ENCODE results near the gene NREP. TPM values are rescaled to one million over a fixed set of nuclear protein-coding genes. Genes with fewer than 3 reads are reported as not detected.

NREP gene
- total and polyA plus RNA-seq, 2 experiments from 2014 or later, result 260 to 300 TPM

- no peak for TF ChIP-seq STAT1 (IDR thresholded peaks at IDR 0.05; ENCODE audit: unreplicated experiment)
- TF ChIP-seq ZNF331 (CRISPR knock-in tag; IDR thresholded peaks at IDR 0.05; ENCODE audit: low read depth), result no peak
- TF ChIP-seq ETS1 (IDR thresholded peaks at IDR 0.05), result no peak
- no peak for TF ChIP-seq ZNF114 (CRISPR knock-in tag; IDR thresholded peaks at IDR 0.05)
- no peak for TF ChIP-seq CREB1 (CRISPR knock-in tag; IDR thresholded peaks at IDR 0.05; ENCODE audit: low read depth)
- TF ChIP-seq NANOG (IDR thresholded peaks at IDR 0.05; ENCODE audit: borderline replicate concordance), result no peak
- TF ChIP-seq CTCF (conservative IDR thresholded peaks at IDR 0.05; ENCODE audit: low read depth in 2 of 2), result no peak
- TF ChIP-seq ZNF462 (CRISPR knock-in tag; IDR thresholded peaks at IDR 0.05), result no peak
- no peaks in the 10 kb centered on the region for H4K20me1 ChIP-seq (replicated peaks; ENCODE audit: insufficient read depth)
- H3K36me3 ChIP-seq (ENCODE audit: insufficient read depth), result peaks cover 14% of the 10 kb centered on the region
- H3K79me2 ChIP-seq (replicated peaks; ENCODE audit: insufficient read depth), result no peaks in the 10 kb centered on the region
- Mint-ChIP-seq H3K27me3 (ENCODE audit: insufficient read depth, low read depth, poor library complexity) (no peaks in the 10 kb centered on the region), H3K36me3 (ENCODE audit: low read depth) (peaks cover 61% of the 10 kb centered on the region), H3K4me1 (peaks cover 4% of the 10 kb centered on the region; the same call in 2 of the 3 replicates), H3K4me3 (no peak overlapping the region), H3K27ac (peak overlapping the region; percentile 45; the same call in 1 of the 2 replicates), H3K9me3 (no peaks in the 10 kb centered on the region)
- peaks cover 10% of the 10 kb centered on the region for H3K4me1 ChIP-seq (ENCODE audit: insufficient read depth)
- H3K27ac ChIP-seq (ENCODE audit: low read depth), result no peak overlapping the region; the same call in 1 of the 2 replicates
- ATAC-seq (no peak), DNase-seq (ENCODE audit: low spot score) (no peak)
- no peaks in the 10 kb centered on the region for H3K27me3 ChIP-seq (ENCODE audit: insufficient read depth)
- H2AFZ ChIP-seq, result no peak overlapping the region
- H3K4me2 ChIP-seq, result no peak overlapping the region
- no peak overlapping the region for H3K4me3 ChIP-seq
- H3K9me2 ChIP-seq (ENCODE audit: insufficient read depth), result no peaks in the 10 kb centered on the region
- no peaks in the 10 kb centered on the region for H3F3A ChIP-seq (replicated peaks; ENCODE audit: low read depth)
Observed at GRCh38 chr5:111726986-111727385, 30.0 kb downstream of the NREP start.

All from GM23338 (cell line).